Heart left ventricle (tissue), 16 donors: Measurements from ENCODE around the gene IMMP2L. TPM values are rescaled to one million over a fixed set of nuclear protein-coding genes. Genes with fewer than 3 reads are reported as not detected.

ENCODE experiments used
- ATAC-seq, 4 donors: fragments of 200-7000 bp; cut with Tn5 transposase; one replicate each; pipeline ENCODE4 v1.9.1; 2020 to 2022; ENCODE audit warnings: moderate library complexity in 4 of 4, mild to moderate bottlenecking in 3 of 4, moderate number of reproducible peaks in 1 of 4
- DNase-seq, 5 donors: peaks; one replicate each; pipeline ENCODE4 v3.0.0-alpha.2; 2020
- H3K27ac ChIP-seq, 12 donors: fragments of 200-600 bp; sonication (generic) in 4 of 12; one replicate each; pipeline versions ENCODE4 v1.5.0 to v1.8.0; 2016 to 2022; ENCODE audit warnings: mild to moderate bottlenecking in 2 of 12
- H3K27me3 ChIP-seq, 9 donors: fragments of 200-600 bp; sonication (generic) in 2 of 9; one replicate each; pipeline versions ENCODE4 v1.5.1 to v1.8.0; 2016 to 2022; ENCODE audit warnings: mild to moderate bottlenecking in 3 of 9
- H3K36me3 ChIP-seq, 9 donors: fragments of 200-600 bp; sonication (generic) in 2 of 9; one replicate each; pipeline versions ENCODE4 v1.5.0 to v1.8.0; 2018 to 2022; ENCODE audit warnings: mild to moderate bottlenecking in 2 of 9
- H3K4me1 ChIP-seq, 12 donors: fragments of 200-600 bp; sonication (generic) in 4 of 12; one replicate each; pipeline versions ENCODE4 v1.5.0 to v1.8.0; 2016 to 2022; ENCODE audit warnings: mild to moderate bottlenecking in 3 of 12
- H3K4me3 ChIP-seq, 12 donors: fragments of 200-600 bp; sonication (generic) in 4 of 12; one replicate each; pipeline versions ENCODE4 v1.5.0 to v1.8.0; 2017 to 2022; ENCODE audit warnings: mild to moderate bottlenecking in 9 of 12, moderate library complexity in 4 of 12
- H3K9me3 ChIP-seq, 12 donors: fragments of 200-600 bp; sonication (generic) in 4 of 12; one replicate each; pipeline versions ENCODE4 v1.5.0 to v1.8.0; 2016 to 2022; ENCODE audit warnings: mild to moderate bottlenecking in 1 of 12
- CTCF ChIP-seq, 12 donors: fragments of 200-600 bp; sonication (generic) in 4 of 12; IDR thresholded peaks; one replicate each; pipeline versions ENCODE4 v1.5.0 to v1.8.0; 2018 to 2022; ENCODE audit warnings: antibody characterized with exemption in 12 of 12, mild to moderate bottlenecking in 5 of 12
- POLR2A ChIP-seq, 2 donors: fragments of 450-650 bp; IDR thresholded peaks; one replicate each; pipeline ENCODE4 v1.6.1; 2017; ENCODE audit warnings: antibody characterized with exemption in 2 of 2, mild to moderate bottlenecking in 2 of 2, moderate library complexity in 2 of 2
- WGBS, 4 donors: extraction: QIAGEN DNeasy Blood & Tissue Kit in 2 of 4; methylation state at CpG; one replicate each; pipeline versions ENCODE4 v1.1.5 to v1.1.7; 2013 to 2018; 5-methylcytosine and 5-hydroxymethylcytosine counted together
- intact Hi-C, 10 donors: fragments of 100-400 bp; cut with DNase I; formaldehyde crosslinking; loops; one replicate each; pipeline versions ENCODE4 v1.11.1 to v1.14.2; 2022
- polyA plus RNA-seq, 2 donors: library from polyadenylated mRNA; stranded (reverse); fragments of 200-250 nt; gene quantifications; one replicate each; pipeline ENCODE4 v1.2.3, GENCODE V29; 2013
- total RNA-seq, 9 donors: library from RNA; depleted of rRNA in 2 of 9; stranded (reverse); fragments of >200 nt in 2 of 9; fragmentation: NEBNext Ultra II Directional in 3 of 9; extraction: Animal tissue kit (Norgen Biotek cat#: 25700) in 3 of 9; gene quantifications; one replicate each; pipeline versions ENCODE4 v1.1.0 to v1.2.4, GENCODE V29; 2016 to 2023
- donor health status: ischemic (EF 13 %, LVEDD 7.1; RV severe dilation, severe dysfunction).
- donor health status: healthy with polysubstance abuse.
- donor health status: DM: no; HTN: yes; CAD: no.
- donor health status: DM: no; HTN: no; CAD: no.
- donor health status: ischemic (EF 25% LVEDD 6.9; RV normal size, moderate dysfunction).
- donor health status: ischemic (EF 25% LVEDD 5.7; RV mildly dilated, moderate dysfunction).
- donor health status: healthy.
- donor health status: DM: yes; HTN: yes; CAD: no.
- donor health status: ischemic (EF 35%, LVEDD 5.7; RV mildly dilated, moderate dysfunction).
- donor health status: nonischemic (EF 11% LVEDD 7.7; RV severe dilation, severe dysfunction).
- donor health status: DM: yes; HTN: yes; CAD: no.
- donor health status: PGD.
- donor health status: ischemic (EF 29% LVEDD 5.4; RV normal size, mild dysfunction).
- donor health status: nonischemic (EF 23%, LVEDD 6.1; RV moderate dilation, normal function).

Gene IMMP2L
- total and polyA plus RNA-seq, 11 donors: 5.1 to 17.2 (median 15.9) TPM

- no peaks in the 10 kb centered on the region for H3K27me3 ChIP-seq
- DNase-seq (no peak), ATAC-seq (no peak)
- H3K4me3 ChIP-seq: no peak overlapping the region
- TF ChIP-seq CTCF (IDR thresholded peaks at IDR 0.05) (no peak), POLR2A (IDR thresholded peaks at IDR 0.05) (no peak)
- no peak overlapping the region for H3K27ac ChIP-seq
- peaks cover 0 to 19% (median 12%) of the 10 kb centered on the region in 12 donors for H3K4me1 ChIP-seq
- intact Hi-C loops: no loop called here
- no peaks in the 10 kb centered on the region for H3K9me3 ChIP-seq
- H3K36me3 ChIP-seq: peaks cover 0 to 48% (median 16%) of the 10 kb centered on the region in 9 donors
Observed at GRCh38 chr7:111556977-111557376, 5.3 kb downstream of the IMMP2L start.

- Histone ChIP-seq H3K4me1 (no peaks in the 10 kb centered on the region), H3K27me3 (no peaks in the 10 kb centered on the region), H3K27ac (no peak overlapping the region), H3K9me3 (no peaks in the 10 kb centered on the region), H3K36me3 (peaks cover 0 to 73% (median 19%) of the 10 kb centered on the region in 9 donors), H3K4me3 (no peak overlapping the region)
- DNase-seq: no peak
- no peak for TF ChIP-seq POLR2A (IDR thresholded peaks at IDR 0.05)
- TF ChIP-seq CTCF (IDR thresholded peaks at IDR 0.05): no peak
- intact Hi-C loops: no loop called here
- no peak for ATAC-seq
- WGBS, 4 donors: 43 to 70% (median 45%) methylated on average over 4 of the region's 4 CpGs
Observed at GRCh38 chr7:111554086-111554485, 8.2 kb downstream of the IMMP2L start.

- Histone ChIP-seq H3K27me3 (no peaks in the 10 kb centered on the region), H3K36me3 (no peaks in the 10 kb centered on the region), H3K27ac (no peak overlapping the region), H3K4me1 (peaks cover 0 to 6% (median 0%) of the 10 kb centered on the region in 12 donors), H3K4me3 (no peak overlapping the region), H3K9me3 (no peaks in the 10 kb centered on the region)
- WGBS, 4 donors: 93 to 100% (median 97%) methylated on average over 2 of the region's 2 CpGs
- intact Hi-C loops: no loop called here
- ATAC-seq (no peak), DNase-seq (no peak)
- no peak for TF ChIP-seq POLR2A (IDR thresholded peaks at IDR 0.05)
- TF ChIP-seq CTCF (IDR thresholded peaks at IDR 0.05): no peak
Observed at GRCh38 chr7:111541067-111541466, 21.2 kb downstream of the IMMP2L start.

GRCh38 chr7:111540199-111540815 lies 22.0 kb downstream of the IMMP2L start:
- TF ChIP-seq POLR2A (IDR thresholded peaks at IDR 0.05) (no peak), CTCF (IDR thresholded peaks at IDR 0.05) (no peak)
- WGBS, 4 donors: 87 to 95% (median 91%) methylated on average over 5 of the region's 5 CpGs
- H3K36me3 ChIP-seq: no peaks in the 10 kb centered on the region
- H3K4me3 ChIP-seq: no peak overlapping the region
- DNase-seq: no peak
- no peaks in the 10 kb centered on the region for H3K27me3 ChIP-seq
- no peaks in the 10 kb centered on the region for H3K9me3 ChIP-seq
- peaks cover 0 to 6% (median 0%) of the 10 kb centered on the region in 12 donors for H3K4me1 ChIP-seq
- ATAC-seq: no peak
- H3K27ac ChIP-seq: no peak overlapping the region
- intact Hi-C loops: no loop called here
